Measurements from ENCODE around the gene ABLIM2.
"Not testable (repeated sequence)": the region's sequence is repeated elsewhere in the genome, so short reads cannot be mapped to it uniquely, and the experiment has no call there.

ABLIM2 gene

DNA sequence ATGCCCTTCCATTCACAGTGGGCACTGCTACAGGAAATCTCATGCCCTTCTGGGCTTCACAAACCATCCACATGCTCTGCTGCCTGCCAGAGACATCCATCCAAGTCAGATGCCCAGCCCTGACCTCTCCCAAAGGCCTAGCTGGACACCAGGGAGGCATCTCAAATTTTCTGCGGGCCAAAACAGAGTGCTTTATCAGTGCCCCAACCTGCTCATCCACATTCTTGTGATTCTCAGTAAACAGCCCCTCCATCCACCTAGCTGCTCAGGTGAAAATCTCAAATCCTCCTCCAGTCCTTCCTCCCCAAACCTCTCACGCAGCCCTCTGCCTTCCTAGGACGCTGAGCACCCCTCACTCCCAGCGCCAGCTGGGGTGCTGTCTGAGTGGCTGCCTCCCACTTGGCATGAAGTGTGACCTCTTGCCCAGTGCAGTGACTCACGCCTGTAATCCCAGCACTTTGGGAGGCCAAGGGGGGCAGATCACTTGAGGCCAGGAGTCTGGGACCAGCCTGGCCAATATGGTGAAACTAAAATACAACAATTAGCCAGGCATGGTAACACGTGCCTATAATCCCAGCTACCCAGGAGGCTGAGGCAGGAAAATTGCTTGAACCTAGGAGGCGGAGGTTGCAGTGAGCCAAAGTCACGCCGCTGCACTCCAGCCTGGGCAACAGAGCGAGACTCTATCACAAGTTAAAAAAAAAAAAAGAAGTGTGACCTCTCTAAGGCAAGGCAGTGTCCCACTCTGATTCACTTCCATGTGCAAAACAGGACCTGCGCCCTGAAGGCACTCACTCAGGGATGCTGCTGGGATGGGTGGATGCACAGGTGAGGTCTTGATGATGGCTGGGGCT is 217.3 kb downstream of the ABLIM2 start:
- no peak for DNase-seq (ENCODE audit: low read depth in 2 of 2)

DNA sequence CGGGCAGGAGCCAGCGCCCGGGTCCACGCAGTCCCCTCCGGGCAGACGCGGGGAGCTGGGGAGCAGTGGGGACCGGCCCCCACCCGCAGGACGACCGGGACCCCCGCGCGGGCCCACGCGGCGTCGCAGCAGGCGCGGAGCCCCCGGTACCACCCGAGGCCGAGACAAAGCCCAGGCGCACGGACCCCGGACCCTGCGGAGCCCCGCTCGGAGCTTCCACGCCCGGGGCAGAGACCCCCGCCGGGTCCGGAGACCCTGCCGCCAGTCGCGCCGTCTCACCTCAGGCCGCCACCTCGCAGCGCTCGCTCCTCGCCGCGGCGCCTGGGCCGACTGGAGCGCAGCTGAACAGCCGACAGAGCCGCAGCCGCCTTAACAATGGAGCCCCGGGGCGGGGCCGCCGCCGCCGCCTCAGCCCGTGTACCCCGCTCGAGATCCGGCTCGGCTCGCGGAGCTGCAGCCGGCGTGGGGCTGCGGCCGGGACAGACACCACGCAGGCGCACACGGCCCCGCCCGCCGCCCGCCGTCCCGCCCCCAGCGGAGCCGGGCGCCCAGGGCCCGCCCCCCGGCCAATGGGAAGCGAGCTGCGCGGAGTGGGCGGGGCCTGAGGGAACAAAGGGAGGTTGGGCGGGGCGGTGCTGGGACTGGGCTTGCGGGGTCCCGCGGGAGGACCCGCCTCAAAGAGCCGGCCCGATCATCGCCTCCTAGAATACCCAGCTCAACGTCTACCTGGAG is 219.1 kb downstream of the ABLIM2 start, which contains the start of gene AFAP1:
AFAP1 (minus strand) TSS at position 485 of the 732 bp plus-strand sequence. CDS start 67,783 bp downstream, outside the sequence.
- peak; percentile 82 for DNase-seq (ENCODE audit: low read depth in 2 of 2)

DNA sequence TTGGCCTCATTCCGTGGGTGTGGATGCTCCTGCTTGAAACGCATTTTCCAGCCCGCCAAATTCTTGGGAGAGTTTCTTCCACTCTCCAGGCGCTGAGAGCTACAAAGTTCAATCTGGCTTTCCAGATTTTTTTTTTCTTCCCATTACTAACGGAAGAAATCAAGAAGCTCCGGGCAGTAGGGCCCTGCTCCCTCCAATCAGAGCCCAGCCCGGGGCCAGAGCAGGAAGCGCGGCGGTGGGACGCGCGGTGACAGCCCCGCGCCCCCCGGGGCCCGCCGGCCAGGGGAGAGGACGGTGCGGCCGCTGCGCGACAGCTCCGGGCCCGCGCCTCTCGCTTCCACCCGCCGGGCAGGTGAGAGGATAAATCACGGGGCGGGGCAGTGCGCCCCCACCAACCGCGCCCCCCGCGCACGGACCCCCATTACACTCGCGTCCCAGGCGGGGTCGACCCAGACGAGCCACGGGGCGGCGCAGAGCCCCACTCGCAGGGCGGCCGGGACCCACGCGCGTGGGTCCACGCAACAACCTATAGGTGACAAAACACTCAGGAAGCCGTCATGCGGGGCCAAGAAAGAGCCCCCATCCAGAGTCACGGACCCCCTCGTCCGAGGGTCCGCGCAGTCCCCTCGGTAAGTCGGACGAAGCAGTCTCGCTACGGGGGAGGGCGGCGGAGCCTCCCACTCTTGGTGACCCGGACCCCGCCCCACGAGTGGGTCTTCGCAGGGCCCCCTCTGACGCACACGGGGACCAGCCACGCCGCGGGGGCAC is 219.8 kb downstream of the ABLIM2 start:
- DNase-seq (ENCODE audit: low read depth in 2 of 2): no peak

DNA sequence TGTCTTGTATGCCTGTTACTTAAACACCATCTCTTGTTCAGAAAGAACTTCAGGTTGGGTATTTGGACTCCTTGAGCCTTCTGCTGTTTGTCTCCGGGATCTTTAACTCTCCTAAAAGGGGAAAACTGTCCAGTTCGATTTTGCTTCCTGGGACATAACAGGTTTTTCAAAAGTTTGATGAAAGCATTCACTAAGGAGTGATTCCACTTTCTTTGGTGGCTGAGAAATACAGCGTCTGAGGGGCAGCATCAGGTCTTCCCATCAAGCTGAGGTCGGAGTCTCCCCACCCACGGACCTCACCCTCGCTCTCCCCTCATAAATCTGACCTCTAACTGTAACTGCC is 220.4 kb downstream of the ABLIM2 start:
- no peak for DNase-seq (ENCODE audit: low read depth in 2 of 2)

DNA sequence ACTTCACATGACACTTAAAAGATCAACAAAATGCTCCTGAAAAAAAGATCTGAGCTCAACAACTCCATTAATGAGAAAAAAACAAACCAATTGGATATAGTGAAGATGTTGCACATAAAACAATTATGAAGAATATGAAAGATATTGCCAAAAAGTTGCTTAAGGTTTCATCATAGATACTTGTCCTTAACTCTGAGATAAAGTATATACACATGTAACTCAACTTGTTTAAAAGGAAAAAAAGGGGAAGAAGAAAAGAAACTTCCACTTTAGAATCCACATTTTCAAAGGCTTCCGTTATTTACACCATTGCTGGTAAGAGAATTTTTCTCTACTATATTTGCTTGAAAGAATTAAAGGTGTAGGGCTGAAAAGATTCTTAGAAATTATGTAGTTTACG is 221.6 kb downstream of the ABLIM2 start:
- DNase-seq (ENCODE audit: low read depth in 2 of 2): no peak

DNA sequence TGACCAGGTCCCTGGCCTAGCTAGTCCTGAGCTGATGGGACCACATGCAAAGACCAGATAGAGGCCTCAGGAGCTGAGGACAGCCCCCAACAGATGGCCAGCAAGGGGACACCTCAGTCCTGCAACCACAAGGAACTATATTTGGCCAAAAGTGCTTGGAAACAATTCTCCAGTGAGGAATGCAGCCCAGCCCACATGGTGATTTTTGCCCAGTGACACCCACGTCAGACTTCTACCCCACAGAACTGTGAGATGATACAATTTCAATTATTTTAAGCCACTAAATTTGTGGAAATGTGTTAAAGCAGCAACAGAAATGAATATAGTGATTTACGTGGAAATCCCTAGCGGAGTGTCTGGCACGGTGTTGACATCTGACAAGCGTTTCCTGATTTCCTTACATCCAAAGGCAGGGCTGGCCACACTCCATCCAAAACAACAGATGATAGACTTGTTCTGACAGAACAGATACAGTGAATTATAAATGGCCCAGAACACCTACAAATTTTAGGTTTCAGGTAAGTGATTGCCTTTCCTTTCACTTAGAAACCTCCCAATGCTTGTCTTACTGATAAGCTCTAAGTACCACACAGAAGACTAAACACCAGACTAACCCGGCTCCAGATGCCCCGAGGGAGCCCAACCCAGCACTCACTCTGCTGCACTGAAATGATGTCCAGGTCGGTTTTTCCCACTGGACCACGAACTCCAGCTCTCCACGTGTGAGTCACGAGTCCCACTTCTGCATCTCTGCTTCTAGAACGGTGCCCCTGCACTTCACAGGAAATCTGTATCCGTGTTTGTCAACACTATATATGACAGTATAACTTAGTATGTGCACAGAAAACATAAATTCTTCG is 224.7 kb downstream of the ABLIM2 start:
- no peak for DNase-seq (ENCODE audit: low read depth in 2 of 2)

DNA sequence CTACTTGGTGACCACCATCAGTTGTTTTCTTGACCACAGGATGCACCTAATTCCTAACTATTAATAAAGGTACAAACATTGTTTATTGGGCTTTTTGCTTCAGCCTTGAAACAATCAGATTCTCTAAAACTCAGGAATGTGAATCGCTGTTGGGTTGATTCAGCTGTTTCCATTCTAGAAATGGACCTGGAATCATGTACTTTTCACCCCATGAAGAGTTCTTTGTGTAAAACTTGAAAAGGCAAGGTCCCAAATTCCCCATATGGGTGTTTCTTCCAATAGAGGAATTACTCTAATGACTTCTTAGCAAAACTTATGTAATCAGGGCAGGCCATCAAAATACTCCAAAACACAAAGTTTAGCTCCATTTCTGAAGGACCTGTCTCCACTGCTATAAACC is 226.3 kb downstream of the ABLIM2 start:
- DNase-seq (ENCODE audit: low read depth in 2 of 2): no peak

DNA sequence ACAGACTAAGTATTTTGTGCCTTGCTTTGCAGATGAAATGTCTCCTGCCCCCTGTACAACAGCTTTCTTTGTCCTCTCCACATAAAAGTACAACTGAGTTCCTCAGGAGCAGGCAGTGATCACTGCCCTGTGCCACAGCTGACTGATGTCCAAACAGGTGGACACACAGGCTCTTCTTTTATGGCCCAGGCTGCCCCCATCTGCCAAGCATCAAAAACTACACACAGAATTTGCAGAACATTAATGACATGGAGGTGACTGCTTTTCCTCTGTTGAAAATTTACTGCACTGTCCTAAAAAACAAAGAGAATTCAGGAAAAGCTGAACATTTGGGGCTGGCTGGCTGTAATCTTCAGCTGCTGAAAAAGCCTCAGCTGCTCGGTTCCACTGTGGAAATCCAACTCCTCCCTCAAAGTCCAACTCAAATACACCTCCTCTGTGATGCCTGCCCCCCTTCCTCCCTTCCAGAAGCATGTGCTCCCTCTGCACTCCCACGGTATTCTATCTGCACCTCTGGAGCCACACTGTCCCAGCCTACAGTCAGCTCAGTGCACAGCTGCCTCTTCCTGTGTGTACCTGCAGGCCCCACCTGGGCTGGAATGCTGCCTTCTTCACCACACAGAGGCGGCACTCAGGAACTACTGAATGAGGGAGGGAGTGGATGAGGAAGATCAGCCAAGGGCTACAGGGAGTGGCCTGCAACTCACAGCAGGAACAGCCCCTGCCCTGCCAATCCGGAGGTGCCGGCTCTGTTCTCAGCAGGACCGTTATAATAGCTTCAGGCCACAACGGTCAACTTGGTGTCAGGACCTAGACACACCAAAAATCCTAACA is 229.3 kb downstream of the ABLIM2 start:
- DNase-seq (ENCODE audit: low read depth in 2 of 2): no peak

DNA sequence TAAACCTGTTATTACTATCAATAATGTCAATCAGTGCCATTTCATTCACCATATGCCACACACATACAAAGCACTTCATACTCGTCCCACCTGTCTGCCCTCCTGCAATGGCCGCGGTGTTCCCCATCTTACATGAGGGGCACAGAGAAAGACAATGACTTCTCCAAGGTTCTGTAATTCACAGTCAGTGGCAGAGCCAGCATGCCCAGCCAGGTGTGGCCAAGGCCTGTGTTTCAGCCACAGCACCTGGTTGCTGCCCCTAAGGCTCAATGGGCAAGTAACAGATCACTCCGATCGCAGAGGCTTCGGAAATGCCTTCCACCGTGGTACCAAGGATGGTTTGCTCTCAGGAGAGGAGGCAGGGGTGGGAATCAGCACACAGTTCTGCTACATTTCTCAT is 229.9 kb downstream of the ABLIM2 start:
- DNase-seq (ENCODE audit: low read depth in 2 of 2): no peak

DNA sequence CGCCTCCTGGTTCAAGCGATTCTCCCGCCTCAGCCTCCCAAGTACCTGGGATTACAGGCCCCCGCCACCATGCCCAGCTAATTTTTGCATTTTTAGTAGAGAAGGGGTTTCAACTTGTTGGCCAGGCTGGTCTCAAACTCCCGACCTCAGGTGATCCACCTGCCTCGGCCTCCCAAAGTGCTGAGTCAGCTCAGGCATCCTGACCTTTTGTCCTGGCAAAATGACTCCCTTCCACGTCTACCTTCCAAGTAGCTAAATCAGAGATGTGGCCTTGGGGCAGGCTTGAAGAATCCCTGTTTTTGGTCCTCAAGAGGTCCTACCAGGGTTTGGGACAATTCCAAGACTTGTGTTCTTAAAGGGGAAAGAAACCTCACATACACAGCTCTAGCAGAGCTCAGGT is 231.8 kb downstream of the ABLIM2 start:
- DNase-seq (ENCODE audit: low read depth in 2 of 2): no peak

DNA sequence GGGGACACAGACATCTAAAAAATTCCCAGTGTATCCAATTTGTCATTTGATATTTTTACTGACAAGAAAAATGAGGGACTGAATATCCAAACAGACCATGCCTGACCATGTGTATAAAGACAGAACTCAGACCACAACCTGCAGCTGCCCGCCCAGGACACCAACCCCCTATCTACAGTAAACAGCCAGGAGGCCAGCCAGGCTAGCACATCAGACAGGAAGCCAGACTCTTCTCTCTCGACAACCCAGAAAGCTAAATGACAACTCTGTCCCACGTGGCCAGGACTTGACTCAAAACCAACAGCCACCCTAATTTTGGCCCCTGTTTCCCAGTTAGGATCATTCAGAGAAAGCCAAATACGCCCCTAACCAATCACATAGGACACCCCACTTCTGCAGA is 234.0 kb downstream of the ABLIM2 start:
- DNase-seq (ENCODE audit: low read depth in 2 of 2): no peak

DNA sequence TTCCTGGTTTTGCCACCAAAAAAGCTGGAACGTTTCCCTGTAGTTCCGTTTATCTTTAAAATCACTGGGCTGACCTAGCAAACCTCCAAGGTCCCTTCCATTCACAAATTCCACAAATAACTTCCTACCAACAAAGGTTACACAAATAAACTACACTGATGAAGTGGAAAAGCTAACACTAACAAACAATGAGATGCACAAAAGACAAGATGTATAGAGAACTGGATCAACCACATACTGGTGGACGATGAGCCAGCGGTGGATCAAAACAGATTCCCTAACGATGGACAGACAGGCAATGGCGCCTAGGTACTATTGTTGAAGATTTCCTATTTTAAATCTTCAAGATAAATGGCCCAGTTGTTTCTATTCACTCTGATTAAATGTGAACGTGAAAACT is 234.4 kb downstream of the ABLIM2 start:
- DNase-seq (ENCODE audit: low read depth in 2 of 2): no peak

DNA sequence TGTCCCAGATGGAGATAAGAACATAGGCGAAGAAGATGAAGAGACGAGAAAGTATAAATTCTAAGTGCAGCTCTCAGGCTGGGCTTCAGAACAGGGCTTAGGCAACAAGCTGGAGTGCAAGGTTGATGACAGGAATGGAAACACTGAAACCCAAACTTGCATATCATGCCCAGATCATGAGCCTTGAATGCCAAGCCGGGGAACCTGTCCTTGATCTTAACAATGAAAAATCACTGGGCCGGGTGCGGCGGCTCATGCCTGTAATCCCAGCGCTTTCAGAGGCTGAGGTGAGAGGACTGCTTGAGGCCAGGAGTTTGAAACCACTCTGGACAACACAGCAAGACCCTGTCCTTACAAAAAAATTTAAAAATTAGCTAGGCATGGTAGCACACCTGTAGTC is 236.1 kb downstream of the ABLIM2 start:
- DNase-seq (ENCODE audit: low read depth in 2 of 2): no peak

DNA sequence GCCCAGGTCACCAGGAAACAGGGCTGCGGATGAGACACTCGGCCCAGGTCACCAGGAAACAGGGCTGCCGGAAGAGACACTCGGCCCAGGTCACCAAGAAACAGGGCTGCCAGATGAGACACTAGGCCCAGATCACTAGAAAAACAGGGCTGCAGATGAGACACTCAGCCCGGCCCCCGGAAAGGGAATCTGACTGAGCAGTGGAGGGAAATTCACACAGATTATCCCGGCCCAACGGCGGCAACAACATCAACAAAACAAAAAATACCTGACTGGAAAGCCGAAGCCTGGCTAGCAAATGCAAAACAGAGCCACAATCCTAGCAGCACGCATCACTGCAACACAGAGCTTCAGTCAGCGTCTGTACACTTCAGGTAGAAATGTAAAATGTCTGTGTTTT is 239.6 kb downstream of the ABLIM2 start:
- no peak for DNase-seq (ENCODE audit: low read depth in 2 of 2)

DNA sequence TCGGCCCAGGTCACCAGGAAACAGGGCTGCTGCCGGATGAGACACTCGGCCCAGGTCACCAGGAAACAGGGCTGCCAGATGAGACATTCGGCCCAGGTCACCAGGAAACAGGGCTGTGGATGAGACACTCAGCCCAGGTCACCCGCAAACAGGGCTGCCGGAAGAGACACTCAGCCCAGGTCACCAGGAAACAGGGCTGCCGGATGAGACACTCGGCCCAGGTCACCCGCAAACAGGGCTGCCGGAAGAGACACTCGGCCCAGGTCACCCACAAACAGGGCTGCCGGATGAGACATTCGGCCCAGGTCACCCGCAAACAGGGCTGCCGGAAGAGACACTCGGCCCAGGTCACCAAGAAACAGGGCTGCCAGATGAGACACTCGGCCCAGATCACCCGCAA is 240.4 kb downstream of the ABLIM2 start:
- not testable (repeated sequence) for DNase-seq (ENCODE audit: low read depth in 2 of 2)

DNA sequence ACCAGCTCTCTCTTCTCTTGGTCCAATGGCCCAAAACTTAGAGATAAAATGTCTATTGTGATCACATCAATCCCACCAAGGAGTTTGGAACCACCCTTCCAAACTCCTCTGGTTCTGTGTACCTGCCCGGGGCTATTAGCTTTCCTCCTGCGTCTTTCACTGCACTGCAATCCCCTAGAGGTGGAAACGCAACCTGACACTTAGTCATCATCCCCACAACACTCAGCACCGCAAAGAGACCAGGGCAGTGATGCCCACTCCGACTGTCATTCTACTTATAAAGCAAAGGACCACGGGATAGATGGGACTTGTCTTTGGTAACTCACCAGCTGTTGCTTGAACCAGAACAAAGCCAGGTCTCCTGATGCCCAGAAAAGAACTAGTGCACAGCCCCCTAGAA is 240.9 kb downstream of the ABLIM2 start:
- DNase-seq (ENCODE audit: low read depth in 2 of 2): no peak

DNA sequence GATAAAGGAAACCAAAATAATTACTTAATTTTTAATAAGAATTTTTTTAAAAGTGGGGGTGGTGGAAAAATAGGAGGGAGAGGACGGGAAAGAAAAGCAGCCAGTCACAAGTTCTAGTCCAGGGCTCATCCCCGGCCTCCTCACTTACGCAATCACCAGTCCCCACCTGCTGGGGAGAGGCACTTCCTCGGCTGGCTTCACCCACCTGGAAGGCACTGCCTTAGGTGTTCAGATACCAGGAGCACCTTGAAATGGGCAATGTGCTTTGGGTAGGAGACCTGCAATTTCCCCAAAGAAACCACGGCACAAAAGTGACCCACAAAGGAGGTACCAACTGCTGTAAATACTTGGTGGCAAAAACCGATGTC is 242.8 kb downstream of the ABLIM2 start:
- DNase-seq (ENCODE audit: low read depth in 2 of 2): no peak
